ENCODE measurements around the gene SMDT1.

The SMDT1 gene

DNA sequence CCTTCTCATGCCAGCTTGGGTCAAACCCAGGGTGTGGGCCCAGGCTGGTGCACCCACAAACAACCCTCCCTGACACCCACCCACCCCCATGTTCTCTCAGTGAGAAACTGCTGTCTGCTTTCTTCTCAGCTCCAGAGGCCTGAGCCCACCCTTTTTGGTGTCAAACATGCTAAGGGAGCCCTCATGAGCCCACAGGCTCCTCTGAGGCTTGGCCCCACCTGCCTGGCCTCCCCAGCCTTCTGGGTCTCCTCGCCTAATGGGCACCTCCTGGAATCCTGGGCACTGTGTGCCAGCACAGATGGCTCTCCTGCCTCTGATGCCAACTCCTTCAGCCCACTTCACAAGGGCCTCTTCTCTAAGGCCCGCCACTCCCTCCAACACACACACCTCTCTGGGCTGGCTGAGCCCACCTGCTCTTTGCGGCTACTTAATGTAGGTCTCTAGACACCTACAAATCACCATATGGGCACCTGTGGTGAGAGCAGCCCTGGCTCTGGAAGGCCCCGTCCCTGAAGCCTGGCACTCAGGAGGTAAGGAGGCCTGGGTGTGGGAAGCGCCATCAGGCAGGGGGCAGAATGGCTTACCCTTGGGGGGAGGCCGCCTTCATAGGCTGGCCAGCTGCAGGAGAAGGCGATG, 13.3 kb upstream of the SMDT1 start:
- Histone ChIP-seq H3K79me2 (ENCODE audit: low read length) (no peaks in the 10 kb centered on the region), H3K9me3 (replicated peaks; ENCODE audit: insufficient read depth, low read length) (no peaks in the 10 kb centered on the region), H3K27me3 (replicated peaks; ENCODE audit: insufficient read depth, low read length) (no peaks in the 10 kb centered on the region), H3K4me1 (ENCODE audit: low read length) (peaks cover 10% of the 10 kb centered on the region), H3K27ac (ENCODE audit: low read length) (no peak overlapping the region), H3K9ac (ENCODE audit: low read length) (no peak overlapping the region), H3K4me3 (ENCODE audit: low read length) (no peak overlapping the region), H3K4me2 (ENCODE audit: low read depth, low read length) (no peak overlapping the region), H2AFZ (ENCODE audit: low read length) (no peak overlapping the region), H4K20me1 (ENCODE audit: insufficient read depth, low read length) (no peaks in the 10 kb centered on the region), H3F3A (ENCODE audit: insufficient read depth, low read length) (peaks cover 13% of the 10 kb centered on the region; the same call in 1 of the 2 replicates), H3K9me2 (replicated peaks; ENCODE audit: insufficient read depth, low read length) (no peaks in the 10 kb centered on the region), H3K36me3 (replicated peaks; ENCODE audit: insufficient read depth, low read length) (no peaks in the 10 kb centered on the region)
- no peak for TF ChIP-seq EZH2phosphoT487 (IDR thresholded peaks at IDR 0.05; ENCODE audit: low read length)
- no peak for TF ChIP-seq EZH2 (optimal IDR thresholded peaks at IDR 0.05; ENCODE audit: low read depth, low read length)
- TF ChIP-seq, protein P1, sequence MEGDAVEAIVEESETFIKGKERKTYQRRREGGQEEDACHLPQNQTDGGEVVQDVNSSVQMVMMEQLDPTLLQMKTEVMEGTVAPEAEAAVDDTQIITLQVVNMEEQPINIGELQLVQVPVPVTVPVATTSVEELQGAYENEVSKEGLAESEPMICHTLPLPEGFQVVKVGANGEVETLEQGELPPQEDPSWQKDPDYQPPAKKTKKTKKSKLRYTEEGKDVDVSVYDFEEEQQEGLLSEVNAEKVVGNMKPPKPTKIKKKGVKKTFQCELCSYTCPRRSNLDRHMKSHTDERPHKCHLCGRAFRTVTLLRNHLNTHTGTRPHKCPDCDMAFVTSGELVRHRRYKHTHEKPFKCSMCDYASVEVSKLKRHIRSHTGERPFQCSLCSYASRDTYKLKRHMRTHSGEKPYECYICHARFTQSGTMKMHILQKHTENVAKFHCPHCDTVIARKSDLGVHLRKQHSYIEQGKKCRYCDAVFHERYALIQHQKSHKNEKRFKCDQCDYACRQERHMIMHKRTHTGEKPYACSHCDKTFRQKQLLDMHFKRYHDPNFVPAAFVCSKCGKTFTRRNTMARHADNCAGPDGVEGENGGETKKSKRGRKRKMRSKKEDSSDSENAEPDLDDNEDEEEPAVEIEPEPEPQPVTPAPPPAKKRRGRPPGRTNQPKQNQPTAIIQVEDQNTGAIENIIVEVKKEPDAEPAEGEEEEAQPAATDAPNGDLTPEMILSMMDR (IDR thresholded peaks at IDR 0.05; ENCODE audit: low read length) = no peak
- no peak for DNase-seq

DNA sequence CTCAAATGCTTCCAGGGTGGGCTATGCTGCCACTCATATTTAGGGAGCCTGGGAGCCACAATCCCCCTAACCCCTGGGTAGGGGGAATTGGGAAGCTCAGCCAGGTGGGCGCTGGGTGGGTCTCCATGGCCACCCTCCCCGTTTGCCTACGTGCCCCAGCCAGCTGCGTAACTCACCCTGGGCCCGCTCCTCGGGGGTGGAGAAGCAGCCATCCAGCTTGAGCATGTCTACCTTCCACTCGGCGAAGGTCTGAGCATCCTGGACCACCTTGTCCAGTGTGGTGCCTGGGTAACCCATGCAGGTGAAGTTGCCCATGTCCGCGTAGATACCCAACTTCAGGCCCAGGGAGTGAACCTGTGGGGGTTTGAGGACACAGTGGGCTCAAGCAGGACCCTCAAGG, 12.6 kb upstream of the SMDT1 start:
- Histone ChIP-seq H3K4me3 (ENCODE audit: low read length) (no peak overlapping the region), H3K4me2 (ENCODE audit: low read depth, low read length) (no peak overlapping the region), H3K9ac (ENCODE audit: low read length) (no peak overlapping the region), H3K27ac (ENCODE audit: low read length) (no peak overlapping the region), H3K4me1 (ENCODE audit: low read length) (peaks cover 12% of the 10 kb centered on the region), H3K9me2 (replicated peaks; ENCODE audit: insufficient read depth, low read length) (no peaks in the 10 kb centered on the region), H3K79me2 (ENCODE audit: low read length) (no peaks in the 10 kb centered on the region), H3F3A (ENCODE audit: insufficient read depth, low read length) (peaks cover 13% of the 10 kb centered on the region; the same call in 1 of the 2 replicates), H3K27me3 (replicated peaks; ENCODE audit: insufficient read depth, low read length) (no peaks in the 10 kb centered on the region), H4K20me1 (ENCODE audit: insufficient read depth, low read length) (no peaks in the 10 kb centered on the region), H2AFZ (ENCODE audit: low read length) (no peak overlapping the region), H3K36me3 (replicated peaks; ENCODE audit: insufficient read depth, low read length) (no peaks in the 10 kb centered on the region), H3K9me3 (replicated peaks; ENCODE audit: insufficient read depth, low read length) (no peaks in the 10 kb centered on the region)
- no peak for DNase-seq
- TF ChIP-seq EZH2phosphoT487 (IDR thresholded peaks at IDR 0.05; ENCODE audit: low read length) (no peak), EZH2 (optimal IDR thresholded peaks at IDR 0.05; ENCODE audit: low read depth, low read length) (no peak)
- TF ChIP-seq, protein P1 (IDR thresholded peaks at IDR 0.05; ENCODE audit: low read length) = no peak

DNA sequence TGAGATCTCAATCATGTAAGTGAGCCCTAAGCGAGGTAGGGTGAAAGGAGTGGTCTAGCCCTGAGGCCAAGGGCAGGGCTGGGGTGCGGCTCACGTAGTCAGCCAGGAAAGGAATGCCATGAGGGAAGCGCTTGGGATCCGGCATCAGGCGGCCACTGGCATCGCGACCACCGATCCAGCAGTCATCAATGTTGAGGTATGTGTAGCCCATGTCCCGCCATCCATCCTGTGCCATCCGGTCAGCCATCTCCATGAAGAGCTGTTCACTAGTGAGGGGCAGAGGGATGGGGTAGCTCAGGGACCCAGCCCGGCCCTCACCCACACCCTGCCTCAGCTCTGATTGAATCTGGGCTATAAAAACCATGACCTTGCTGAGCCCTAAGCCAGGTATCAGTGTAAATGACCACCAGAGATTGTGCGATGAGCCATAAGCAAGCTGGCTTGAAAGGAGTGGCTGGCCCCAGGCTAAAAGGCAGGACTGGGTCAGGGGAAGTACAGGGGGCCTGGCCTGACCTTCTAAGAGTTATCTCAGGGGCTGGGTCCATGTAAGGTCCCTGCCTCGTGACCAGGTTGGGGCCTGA, 11.7 kb upstream of the SMDT1 start:
- H3K36me3 ChIP-seq (replicated peaks; ENCODE audit: insufficient read depth, low read length) = no peaks in the 10 kb centered on the region
- H3K4me1 ChIP-seq (ENCODE audit: low read length) = peaks cover 12% of the 10 kb centered on the region
- no peak overlapping the region for H3K27ac ChIP-seq (ENCODE audit: low read length)
- DNase-seq = no peak
- H3K9ac ChIP-seq (ENCODE audit: low read length) = no peak overlapping the region
- H3K79me2 ChIP-seq (ENCODE audit: low read length) = no peaks in the 10 kb centered on the region
- H3K27me3 ChIP-seq (replicated peaks; ENCODE audit: insufficient read depth, low read length) = no peaks in the 10 kb centered on the region
- H3K4me2 ChIP-seq (ENCODE audit: low read depth, low read length) = no peak overlapping the region
- no peak overlapping the region for H3K4me3 ChIP-seq (ENCODE audit: low read length)
- H4K20me1 ChIP-seq (ENCODE audit: insufficient read depth, low read length) = no peaks in the 10 kb centered on the region
- H3K9me2 ChIP-seq (replicated peaks; ENCODE audit: insufficient read depth, low read length) = no peaks in the 10 kb centered on the region
- H2AFZ ChIP-seq (ENCODE audit: low read length) = no peak overlapping the region
- TF ChIP-seq EZH2 (optimal IDR thresholded peaks at IDR 0.05; ENCODE audit: low read depth, low read length) (no peak), EZH2phosphoT487 (IDR thresholded peaks at IDR 0.05; ENCODE audit: low read length) (no peak)
- TF ChIP-seq, protein P1 (IDR thresholded peaks at IDR 0.05; ENCODE audit: low read length) = no peak
- H3K9me3 ChIP-seq (replicated peaks; ENCODE audit: insufficient read depth, low read length) = no peaks in the 10 kb centered on the region
- peaks cover 13% of the 10 kb centered on the region; the same call in 1 of the 2 replicates for H3F3A ChIP-seq (ENCODE audit: insufficient read depth, low read length)
